Fibroblast of skin of abdomen (primary cell): ENCODE measurements around the gene SCGB2B2. TPM values are rescaled to one million over a fixed set of nuclear protein-coding genes. Genes with fewer than 3 reads are reported as not detected.
"Not testable (repeated sequence)": the region's sequence is repeated elsewhere in the genome, so short reads cannot be mapped to it uniquely, and the experiment has no call there.

ENCODE experiments used
- DNase-seq: peaks from one replicate; pipeline ENCODE4 v3.0.0-alpha.2; 2013
- polyA plus RNA-seq, 2 experiments: library from polyadenylated mRNA; unstranded; fragments of 120-200 nt; gene quantifications; one replicate each; pipeline ENCODE4 v1.2.1, GENCODE V29; 2013; ENCODE audit not compliant: insufficient read length in 2 of 2

The SCGB2B2 gene, protein sequence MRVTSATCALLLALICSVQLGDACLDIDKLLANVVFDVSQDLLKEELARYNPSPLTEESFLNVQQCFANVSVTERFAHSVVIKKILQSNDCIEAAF
- 0.12 TPM for polyA plus RNA-seq (2013, experiment 1 of 2; ENCODE audit: insufficient read length)
- 0.12 TPM for polyA plus RNA-seq (2013, experiment 2 of 2; ENCODE audit: insufficient read length)

DNA sequence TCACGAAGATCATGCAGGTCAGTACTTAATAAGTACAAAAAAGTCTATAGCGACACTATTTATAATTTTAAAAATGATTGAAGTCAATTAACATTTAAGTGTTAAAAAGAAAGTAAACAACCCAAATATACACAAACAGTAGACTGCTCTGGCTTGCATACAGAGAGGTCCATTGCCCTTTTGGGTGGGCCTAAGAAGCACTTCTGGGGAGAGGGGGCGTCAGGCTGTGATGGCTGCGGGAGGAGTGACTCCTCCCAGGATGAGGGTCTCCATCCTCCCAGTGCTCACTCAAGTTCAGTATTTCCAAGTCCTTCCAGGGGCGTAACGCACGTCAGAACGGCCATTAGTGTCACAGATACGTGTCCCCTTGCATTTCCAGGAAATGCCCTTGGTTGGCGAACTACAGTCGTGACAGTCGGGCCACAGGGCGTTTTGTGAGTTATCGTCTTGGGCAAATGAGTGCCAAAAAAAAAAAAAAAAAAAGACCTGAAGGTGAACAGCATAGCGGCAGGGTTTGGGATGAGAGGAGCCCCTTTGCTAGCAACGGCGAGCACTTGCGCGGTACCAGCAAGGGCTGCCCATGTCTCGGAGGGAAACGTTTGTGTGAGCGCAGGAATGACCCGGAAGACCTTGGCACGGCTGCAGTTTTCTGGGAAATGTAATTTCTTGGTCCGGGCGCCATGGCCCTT, at the start of gene SCGB2B2:
TSS of gene SCGB2B2 (minus strand) at position 463 of the 689 bp plus-strand sequence. CDS start 82,596 bp downstream, outside the sequence.
- peak; percentile 88 for DNase-seq

DNA sequence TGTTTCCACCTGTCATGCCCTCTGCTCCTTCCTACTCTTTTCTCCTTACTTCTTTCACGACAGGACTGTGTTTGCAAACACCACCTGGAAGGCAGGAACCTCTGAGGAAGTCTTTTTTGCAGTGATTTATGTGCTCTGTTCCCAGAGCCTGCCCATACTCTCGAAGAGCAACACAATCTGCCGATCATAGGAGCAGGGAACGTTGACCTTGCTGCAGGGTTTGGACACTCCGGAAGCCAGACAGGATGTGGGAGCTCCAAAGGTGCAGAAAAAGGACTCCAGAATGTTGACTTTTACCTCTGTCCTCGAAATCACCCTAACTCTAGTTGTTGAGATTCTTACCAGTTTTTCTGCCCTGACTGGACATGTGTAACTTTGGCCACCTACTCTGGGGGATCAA, 48.4 kb upstream of the SCGB2B2 start:
- DNase-seq: no peak

DNA sequence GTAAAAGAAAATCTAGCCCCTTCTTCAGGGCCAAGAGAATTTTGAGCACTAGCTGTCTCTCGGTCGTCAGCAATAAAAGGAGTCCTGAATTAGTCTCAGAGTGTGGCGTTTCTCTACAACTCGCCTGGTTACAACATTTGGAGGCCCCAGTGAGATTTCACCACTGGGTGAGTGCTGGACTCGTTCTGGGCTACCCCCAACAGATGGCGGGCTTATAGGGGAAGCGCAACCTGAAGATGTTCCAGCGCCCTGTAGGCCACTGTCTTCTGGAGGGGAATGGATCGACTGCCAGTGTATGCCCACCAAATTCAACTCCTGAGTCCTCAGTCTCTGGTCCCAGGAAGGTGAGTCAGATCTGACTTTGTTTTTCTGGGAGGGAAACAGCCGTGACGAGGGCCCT, 45.4 kb upstream of the SCGB2B2 start:
- DNase-seq: no peak

DNA sequence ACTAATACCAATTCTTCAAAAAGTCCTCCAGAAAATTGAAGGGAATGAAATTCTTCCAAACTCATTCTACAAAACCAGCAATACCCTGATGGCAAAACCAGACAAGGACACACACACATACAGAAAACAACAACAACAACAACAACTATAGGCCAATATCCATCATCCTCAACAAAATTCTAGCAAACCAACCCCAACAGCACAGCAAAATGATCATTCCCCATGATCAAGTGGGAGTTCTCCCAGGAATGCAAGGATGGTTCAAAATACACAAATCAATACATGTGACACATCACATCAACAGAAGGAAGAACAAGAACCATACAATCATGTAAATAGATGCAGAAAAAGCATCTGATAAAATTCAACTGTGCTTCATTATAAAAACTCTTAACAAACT, 38.4 kb upstream of the SCGB2B2 start:
- no peak for DNase-seq

DNA sequence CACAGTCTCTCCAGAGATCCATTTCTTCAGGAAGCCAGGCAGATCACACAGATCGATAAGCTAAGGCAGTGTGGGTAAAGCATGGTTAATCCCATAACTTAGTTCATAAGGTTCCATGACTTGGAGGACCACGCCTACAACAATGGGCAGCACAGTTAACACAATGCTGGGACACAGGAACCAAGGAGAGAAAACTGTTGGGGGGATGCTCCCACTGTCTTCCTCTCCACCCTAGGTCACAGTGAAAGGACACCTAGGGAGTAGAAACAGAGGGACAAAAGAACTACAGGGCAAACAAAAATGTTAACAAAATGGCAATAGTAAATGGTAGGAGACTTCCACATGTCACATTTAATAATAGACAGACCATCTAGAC, 36.3 kb upstream of the SCGB2B2 start:
- no peak for DNase-seq

DNA sequence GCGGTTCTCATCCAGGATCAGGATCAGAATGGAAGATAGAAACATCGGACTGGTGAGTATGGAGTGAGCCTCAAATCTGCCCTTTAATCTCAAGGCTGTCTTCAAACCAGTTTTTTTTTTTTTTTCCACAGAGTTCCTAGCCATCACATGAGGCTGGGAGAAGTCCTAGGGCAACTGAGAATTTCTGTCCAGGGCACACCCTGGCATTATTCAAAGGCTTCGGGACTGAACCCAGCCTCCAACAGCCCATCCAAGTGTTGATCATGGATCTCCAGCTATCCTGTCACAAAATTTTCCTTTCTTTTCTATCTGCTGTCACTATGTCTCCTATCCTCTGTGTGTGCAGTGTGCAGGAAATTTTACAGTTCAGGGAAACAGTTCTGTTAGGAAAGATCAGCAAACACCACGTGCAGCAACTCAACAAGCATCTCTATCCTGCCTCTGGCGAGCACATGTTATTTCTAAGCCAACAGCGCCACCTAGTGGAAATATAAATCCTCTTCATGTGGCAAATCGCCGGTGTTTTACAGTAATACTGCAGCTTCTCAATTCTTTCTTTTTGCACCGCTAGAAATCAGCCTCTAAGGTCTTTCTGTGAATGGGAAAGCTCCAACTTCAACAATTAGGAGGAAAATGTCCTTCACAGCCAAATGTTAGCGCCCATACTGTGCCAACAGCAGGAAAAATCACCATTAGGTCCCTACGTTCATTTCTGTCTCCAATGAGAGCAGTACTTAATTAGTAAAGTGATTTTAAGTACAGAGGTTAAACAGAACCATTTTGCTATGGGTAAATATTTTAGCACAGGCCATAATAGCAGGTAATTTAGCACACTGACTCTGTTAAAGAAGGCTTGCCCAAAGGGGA, 35.7 kb upstream of the SCGB2B2 start:
- DNase-seq: peak; percentile 58

DNA sequence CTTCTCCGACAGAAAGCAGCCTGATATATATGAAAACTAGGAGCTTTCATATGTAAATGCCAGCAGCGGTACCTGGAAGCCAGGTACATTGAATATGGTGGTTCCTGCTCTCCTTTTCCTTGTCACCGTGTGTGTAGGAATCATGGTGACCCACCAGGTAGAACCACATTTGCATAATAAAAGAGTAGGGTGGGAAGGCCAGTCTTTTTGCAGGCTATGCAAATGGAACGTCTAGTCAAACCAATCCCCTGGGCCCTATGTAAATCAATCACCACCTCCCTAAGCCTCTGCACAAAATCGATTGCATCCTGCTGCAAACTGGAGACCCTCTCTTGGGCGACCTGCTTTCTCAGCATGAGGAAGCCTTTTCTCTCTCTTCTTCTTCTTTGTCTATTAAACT, 34.9 kb upstream of the SCGB2B2 start:
- no peak for DNase-seq

DNA sequence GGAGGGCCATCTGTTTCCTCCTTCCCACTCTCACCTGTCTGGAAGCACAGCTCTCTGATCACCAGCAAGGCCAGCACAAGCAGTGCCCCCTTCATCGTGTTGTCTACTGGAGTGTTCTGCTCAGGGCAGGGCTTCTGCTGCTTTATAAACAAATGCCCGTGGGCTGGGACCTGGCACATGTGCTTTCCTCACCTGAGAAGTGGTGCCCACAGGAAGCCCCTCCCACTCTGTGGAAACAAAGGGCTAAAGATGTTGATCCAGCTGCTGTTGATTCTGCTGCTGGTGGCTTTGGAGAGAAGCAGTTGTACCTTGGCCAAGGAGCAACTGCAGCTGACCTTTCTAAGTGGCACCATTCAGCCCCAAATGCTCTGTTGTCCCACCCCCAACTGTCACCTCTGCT, 30.7 kb upstream of the SCGB2B2 start:
- no peak for DNase-seq

DNA sequence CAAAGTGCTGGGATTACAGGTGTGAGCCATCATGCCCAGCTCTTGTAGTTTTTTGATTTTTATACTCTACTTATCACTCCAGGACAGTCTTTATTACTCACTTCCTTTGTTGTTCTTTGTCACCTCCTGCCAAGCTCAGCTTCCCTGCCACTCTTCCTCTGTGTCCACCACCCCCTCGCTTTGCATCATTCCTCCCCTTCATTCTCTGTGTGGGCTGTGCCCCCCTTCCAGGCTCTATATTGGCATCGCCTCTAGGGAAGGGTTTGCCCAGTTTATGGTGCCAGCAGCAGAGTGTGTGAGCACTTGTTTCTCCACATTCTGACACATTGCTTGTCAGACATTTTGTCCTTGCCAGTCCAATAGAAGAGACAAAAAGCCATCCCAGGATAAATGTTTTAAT, 15.6 kb upstream of the SCGB2B2 start:
- no peak for DNase-seq

DNA sequence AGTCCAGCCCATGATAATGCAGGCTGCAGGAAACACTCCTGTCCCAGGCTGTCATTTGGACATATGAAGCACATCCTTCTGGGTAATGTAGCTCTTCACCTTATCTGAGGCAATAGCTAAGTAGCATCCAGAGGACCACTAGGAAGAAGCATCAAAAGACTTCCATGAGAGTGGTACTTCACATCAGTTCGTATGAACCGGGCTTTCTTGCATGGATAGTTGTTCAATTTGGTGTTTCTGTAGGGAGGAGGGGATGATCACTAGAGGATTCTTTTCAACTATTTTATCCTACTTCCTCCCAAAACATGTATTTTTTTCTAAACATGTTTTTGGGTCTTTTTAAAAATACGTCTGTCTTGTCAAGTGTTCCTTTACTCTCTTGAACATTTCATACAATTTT, 13.4 kb upstream of the SCGB2B2 start:
- DNase-seq: no peak

DNA sequence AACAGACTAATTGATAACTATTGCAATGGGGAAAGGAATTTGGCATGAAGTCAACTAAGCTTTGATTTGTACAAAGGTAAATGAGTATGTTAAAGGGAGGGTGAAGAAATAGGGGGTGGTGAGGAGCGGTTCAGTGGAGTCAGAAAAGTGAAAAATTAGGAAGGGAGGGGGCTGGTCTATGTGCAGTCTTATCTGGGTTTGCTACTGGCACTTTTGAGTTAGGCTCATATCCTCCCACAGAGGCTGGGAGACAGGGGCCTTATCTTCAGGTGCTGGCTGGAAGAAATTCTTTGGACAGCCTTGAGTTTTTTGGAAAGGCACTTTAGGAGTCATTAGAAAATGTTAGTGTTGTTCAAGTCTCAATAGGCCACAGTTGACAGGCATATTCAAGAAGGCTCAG, 11.6 kb upstream of the SCGB2B2 start:
- DNase-seq: no peak

DNA sequence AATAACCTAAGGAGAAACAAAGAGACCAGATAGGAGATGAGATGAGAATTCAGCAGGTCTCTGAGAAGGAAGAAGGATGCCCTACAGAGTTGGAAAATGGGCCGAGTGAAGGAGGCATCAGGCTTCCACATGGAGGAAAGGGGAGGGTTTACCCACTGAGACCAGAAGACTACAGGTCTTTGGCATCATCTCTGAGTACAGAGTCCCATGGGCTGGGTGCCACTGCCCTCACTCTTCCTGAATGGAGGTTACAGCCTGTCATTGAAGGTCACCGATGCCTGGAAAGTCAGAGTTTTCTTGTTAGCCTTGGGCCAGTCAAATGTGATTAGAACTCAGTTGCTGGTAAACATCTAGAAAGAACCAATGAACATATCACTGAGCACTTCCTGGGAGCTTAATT, 10.4 kb upstream of the SCGB2B2 start:
- no peak for DNase-seq

DNA sequence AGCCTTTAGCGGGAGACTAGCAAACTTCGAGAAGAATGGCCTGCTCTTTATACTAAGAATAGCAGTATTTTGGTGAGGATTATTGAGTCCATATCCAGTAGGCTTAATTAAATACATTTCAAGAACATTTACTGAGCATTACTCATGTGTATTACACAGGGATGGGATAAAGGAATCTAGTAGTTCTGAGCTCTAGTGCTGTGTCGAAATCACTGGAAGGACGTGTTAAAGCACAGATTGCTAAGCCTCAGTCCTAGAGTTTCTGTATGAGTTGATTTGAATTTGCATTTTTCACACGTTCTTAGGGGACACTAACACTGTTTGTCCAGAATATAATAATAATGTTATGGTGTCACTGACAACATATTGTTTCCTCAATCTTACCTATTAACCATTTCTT, 9.5 kb upstream of the SCGB2B2 start:
- DNase-seq: no peak

DNA sequence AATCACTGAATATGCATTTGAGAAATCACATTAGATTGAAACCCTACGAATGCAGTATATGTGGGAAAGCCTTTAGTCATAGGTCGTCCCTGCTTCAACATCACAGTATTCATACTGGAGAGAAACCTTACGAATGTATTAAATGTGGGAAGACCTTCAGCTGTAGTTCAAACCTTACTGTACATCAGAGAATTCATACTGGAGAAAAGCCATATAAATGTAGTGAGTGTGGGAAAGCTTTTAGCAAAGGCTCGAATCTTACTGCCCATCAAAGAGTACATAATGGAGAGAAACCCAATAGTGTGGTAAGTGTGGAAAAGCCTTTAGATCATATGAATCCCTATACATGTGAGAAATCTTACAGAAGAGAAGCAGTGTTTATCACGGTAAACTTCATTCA, 8.3 kb upstream of the SCGB2B2 start:
- not testable (repeated sequence) for DNase-seq

DNA sequence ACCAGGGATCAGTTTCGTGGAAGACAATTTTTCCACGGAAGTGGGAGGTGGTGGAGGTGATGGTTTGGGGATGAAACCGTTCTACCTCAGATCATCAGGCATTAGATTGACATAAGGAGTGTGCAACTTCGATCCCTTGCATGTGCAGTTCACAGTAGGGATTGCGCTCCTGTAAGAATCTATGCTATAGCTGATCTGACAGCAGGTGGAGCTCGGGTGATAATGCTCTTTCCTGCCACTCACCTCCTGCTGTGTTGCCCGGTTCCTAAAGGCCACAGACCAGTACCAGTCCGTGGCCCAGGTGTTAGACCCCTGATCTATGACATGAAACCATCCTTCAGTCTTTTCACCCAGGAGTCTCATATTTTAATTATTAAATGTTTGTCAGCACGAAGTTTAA, 4.5 kb upstream of the SCGB2B2 start:
- DNase-seq: no peak

DNA sequence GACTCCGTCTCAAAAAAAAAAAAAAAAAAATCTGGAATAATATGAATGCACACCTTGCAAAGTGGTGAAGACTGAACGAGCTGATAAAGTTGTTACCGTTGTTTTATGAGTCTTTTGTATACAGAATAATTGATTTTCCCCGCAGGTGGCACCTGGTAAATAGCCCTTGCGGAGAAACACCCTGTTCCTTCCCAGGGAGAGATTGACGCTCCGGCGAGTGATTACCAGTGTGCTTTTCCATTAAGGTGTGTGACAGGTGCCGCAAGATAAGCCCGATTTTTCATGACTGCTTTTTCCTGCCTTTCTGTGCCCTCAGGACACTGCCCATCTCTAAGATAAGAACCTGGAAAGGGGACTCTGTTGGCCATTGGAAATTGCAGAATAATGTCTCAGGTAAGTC, 1.5 kb upstream of the SCGB2B2 start:
- DNase-seq: no peak

DNA sequence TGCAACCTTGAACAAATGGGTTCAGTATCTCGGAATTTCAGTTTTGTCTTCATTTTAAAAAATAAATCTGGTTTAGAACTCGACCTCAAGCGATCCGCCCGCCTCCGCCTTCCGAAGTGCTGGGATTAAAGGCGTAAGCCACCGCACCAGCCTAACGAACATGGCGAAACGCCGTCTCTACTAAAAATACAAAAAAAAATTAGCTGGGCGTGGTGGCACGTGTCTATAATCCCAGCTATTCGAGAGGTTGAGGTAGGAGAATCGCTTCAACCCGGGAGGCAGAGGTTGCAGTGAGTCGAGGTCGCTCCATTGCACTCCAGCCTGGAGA, 1.1 kb upstream of the SCGB2B2 start:
- no peak for DNase-seq

DNA sequence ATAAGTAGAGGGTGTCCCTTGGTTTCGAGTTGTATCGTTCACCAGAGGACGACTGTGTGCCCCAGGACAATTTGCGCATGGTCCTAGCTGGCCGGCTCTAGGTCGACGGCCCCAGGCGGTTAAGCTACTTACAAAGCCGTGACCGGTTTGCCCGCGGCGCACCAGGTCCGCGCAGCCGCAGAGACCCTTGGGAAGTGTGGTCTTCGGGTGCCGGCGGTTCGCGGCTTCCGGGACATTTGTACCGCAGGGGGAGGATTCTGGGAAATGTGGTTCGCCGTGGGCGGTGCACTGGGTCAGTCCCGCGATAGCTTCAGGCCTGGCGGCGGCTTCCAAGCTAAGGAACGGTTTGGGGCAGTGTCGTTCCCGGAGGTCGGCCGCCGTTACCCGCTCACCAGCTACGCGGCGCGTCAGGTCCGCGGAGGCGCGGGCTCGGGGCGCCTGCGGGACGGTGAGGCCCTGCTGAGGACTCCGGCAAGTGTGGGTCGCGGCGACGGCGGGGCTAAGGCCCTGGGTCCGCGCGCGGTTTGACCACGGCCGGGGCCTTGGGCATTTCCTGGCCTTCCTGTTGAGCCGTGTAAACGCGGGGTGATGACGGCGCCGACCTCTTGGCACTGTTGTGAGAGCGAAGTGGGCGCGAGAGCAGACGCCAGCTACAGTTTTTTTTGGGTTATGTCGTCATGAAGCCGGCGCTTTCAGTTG, 576 bp upstream of the SCGB2B2 start, which contains the start of gene ZNF302:
TSS of gene ZNF302 (plus strand) at position 293 of the 699 bp plus-strand sequence. CDS start 1,127 bp downstream, outside the sequence.
- peak; percentile 97 for DNase-seq

DNA sequence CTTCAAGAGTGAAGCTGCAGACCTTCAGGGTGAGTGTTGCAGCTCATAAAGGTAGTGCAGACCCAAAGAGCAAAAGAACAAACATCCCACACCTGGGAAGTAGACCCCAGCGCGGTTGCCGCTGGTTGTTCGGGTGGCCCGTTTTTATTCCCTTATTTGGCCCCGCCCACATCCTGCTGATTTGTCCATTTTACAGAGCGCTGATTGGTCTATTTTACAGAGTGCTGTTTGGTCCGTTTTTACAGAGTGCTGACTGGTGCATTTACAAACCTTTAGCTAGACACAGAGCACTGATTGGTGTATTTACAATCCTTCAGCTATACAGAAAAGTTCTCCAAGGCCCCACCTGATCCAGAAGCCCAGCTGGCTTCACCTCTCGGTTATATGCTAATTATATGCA, 1.0 kb downstream of the SCGB2B2 start:
- DNase-seq: no peak

DNA sequence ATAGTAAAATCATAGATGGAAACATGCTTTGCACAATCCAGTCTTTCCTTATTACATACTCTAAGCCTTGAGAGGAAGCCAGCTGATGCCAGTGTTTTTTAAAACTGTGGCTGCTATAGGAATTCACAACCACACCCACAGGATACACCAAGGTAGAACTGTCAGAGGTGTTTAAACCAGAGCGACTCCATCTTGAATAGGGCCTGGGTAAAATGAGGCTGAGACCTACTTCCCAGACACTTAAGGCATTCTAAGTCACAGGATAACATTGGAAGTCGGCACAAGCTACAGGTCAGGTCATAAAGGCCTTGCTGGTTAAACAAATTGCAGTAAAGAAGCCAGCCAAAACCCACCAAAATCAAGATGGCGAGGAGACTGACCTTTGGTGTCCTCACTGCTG, 1.7 kb downstream of the SCGB2B2 start:
- no peak for DNase-seq

DNA sequence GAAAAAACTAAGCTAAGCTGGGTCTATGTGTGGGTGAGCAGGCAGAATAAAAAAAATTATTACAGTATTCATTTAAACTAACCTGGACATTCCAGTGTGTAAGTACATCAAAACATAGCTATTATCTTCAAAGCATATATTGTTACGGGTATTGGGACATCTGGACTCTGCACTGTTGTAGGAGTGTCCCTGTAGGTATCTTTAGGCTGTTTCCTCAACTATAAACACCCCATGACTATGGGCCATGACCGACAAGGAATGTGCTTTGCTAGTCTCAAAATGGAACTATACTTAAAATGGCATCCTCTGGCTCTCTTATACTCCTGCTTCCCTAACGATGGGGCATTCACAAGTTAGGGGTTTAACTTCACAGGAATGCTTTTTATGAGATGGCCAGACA, 3.4 kb downstream of the SCGB2B2 start:
- DNase-seq: no peak

DNA sequence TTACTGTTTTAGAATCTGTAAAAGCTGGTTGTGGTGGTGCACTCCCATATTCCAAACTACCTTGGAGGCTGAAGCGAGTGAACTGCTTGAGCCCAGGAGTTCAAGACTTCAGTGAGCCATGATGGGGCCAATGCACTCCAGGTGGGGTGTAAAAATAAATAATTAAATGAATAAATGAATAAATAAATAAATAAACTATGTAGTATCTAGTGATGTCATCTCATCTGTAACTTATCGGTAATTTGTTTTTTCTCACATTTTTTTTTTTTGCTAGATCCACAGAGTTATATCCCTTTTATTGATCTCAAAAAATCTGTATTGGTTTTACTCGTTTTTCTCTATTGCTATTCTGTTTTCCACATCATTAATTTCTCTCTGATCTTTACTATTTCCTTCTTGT, 5.0 kb downstream of the SCGB2B2 start:
- DNase-seq: no peak

DNA sequence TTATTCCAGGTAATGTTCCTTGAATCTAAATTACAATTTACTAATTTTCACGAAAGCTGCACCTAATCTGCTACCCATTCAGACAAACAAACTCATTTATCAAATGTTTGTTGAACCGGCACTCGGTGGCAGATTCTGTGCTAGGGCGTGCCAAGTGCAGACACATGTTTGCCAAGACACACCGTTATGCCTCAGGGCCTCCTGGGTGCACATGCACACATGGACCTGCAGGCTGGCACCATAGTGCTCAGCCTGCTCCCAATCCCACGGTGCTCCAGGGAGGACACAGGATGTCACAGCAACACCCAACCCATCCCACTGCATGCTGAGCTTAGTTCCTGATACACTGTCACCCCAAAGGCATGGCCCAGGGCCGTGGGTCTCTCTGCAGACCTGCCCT, 7.7 kb downstream of the SCGB2B2 start:
- DNase-seq: no peak
